Measurements from ENCODE around the gene PTPRM. TPM values are rescaled to one million over a fixed set of nuclear protein-coding genes. Genes with fewer than 3 reads are reported as not detected.

PTPRM gene
- total RNA-seq, 4 donors from 2014 or later = 22.5 to 92.5 (median 39.2) TPM

DNA sequence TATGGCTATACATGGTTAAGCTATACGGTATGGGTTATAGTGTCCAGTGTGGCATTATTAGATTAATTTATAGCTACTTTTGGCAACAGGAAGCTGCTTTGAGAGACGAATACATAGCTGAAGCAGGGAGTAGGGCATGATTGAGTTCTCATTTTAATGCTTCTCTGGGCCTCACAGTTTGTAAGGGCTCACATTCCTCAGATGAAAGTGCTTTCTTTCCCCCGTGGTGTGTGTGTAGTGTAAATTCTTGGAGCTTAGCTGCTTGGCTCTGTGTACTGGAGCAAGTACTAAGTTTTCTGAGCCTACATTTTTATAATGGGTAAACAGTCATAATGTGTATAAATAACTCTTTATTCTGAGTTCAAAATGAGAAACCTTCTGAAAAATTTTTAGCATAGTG is 173.7 kb downstream of the PTPRM start:
- DNase-seq = no peak
- Histone ChIP-seq H3K9me3 (no peaks in the 10 kb centered on the region), H3K4me1 (peaks cover 0 to 5% (median 0%) of the 10 kb centered on the region in 4 donors), H3K27ac (no peak overlapping the region), H3K36me3 (no peaks in the 10 kb centered on the region), H3K27me3 (no peaks in the 10 kb centered on the region), H3K4me3 (no peak overlapping the region)
- in situ Hi-C loops (cut with MboI; ENCODE audit: low pct_ligation_motif_present in 1 of 4, low pct_unique_long_range_greater_than_20kb in 1 of 4, low sequenced_read_pairs in 3 of 4) = no loop called here
- intact Hi-C loops (cut with DNase I; ENCODE audit: low total_unique reads) = no loop called here
- 38 to 100% methylated on average over 1 to 3 of the region's 3 CpGs for WGBS, 2 donors (ENCODE audit: low coverage in 1 of 2)
- TF ChIP-seq POLR2A (IDR thresholded peaks at IDR 0.05) = no peak
- TF ChIP-seq, protein P1, sequence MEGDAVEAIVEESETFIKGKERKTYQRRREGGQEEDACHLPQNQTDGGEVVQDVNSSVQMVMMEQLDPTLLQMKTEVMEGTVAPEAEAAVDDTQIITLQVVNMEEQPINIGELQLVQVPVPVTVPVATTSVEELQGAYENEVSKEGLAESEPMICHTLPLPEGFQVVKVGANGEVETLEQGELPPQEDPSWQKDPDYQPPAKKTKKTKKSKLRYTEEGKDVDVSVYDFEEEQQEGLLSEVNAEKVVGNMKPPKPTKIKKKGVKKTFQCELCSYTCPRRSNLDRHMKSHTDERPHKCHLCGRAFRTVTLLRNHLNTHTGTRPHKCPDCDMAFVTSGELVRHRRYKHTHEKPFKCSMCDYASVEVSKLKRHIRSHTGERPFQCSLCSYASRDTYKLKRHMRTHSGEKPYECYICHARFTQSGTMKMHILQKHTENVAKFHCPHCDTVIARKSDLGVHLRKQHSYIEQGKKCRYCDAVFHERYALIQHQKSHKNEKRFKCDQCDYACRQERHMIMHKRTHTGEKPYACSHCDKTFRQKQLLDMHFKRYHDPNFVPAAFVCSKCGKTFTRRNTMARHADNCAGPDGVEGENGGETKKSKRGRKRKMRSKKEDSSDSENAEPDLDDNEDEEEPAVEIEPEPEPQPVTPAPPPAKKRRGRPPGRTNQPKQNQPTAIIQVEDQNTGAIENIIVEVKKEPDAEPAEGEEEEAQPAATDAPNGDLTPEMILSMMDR (IDR thresholded peaks at IDR 0.05) = no peak
- no peak for TF ChIP-seq EP300 (IDR thresholded peaks at IDR 0.05; ENCODE audit: low read depth)
- TF ChIP-seq POLR2AphosphoS5 (IDR thresholded peaks at IDR 0.05) = no peak

- DNase-seq = no peak
- TF ChIP-seq POLR2AphosphoS5 (IDR thresholded peaks at IDR 0.05) (no peak), POLR2A (IDR thresholded peaks at IDR 0.05) (no peak), EP300 (IDR thresholded peaks at IDR 0.05; ENCODE audit: low read depth) (no peak)
- TF ChIP-seq, protein P1 (IDR thresholded peaks at IDR 0.05) = no peak
- H3K9me3 ChIP-seq = no peaks in the 10 kb centered on the region
- in situ Hi-C loops (cut with MboI; ENCODE audit: low pct_ligation_motif_present in 1 of 4, low pct_unique_long_range_greater_than_20kb in 1 of 4, low sequenced_read_pairs in 3 of 4) = no loop called here
- peaks cover 0 to 5% (median 0%) of the 10 kb centered on the region in 4 donors for H3K4me1 ChIP-seq
- H3K27ac ChIP-seq = no peak overlapping the region
- no peaks in the 10 kb centered on the region for H3K36me3 ChIP-seq
- H3K27me3 ChIP-seq = no peaks in the 10 kb centered on the region
- no peak overlapping the region for H3K4me3 ChIP-seq
- intact Hi-C loops (cut with DNase I; ENCODE audit: low total_unique reads) = no loop called here
Observed at GRCh38 chr18:7741640-7742039, 174.5 kb downstream of the PTPRM start.

- Histone ChIP-seq H3K27me3 (no peaks in the 10 kb centered on the region), H3K4me1 (peaks cover 0 to 5% (median 0%) of the 10 kb centered on the region in 4 donors), H3K9me3 (no peaks in the 10 kb centered on the region), H3K36me3 (no peaks in the 10 kb centered on the region), H3K4me3 (no peak overlapping the region), H3K27ac (no peak overlapping the region)
- 71% methylated on average over 2 of the region's 2 CpGs for WGBS, 2 donors (ENCODE audit: low coverage in 1 of 2)
- DNase-seq = no peak
- in situ Hi-C loops (cut with MboI; ENCODE audit: low pct_ligation_motif_present in 1 of 4, low pct_unique_long_range_greater_than_20kb in 1 of 4, low sequenced_read_pairs in 3 of 4) (no loop called here), intact Hi-C loops (cut with DNase I; ENCODE audit: low total_unique reads) (no loop called here)
- TF ChIP-seq POLR2A (IDR thresholded peaks at IDR 0.05) (no peak), EP300 (IDR thresholded peaks at IDR 0.05; ENCODE audit: low read depth) (no peak), POLR2AphosphoS5 (IDR thresholded peaks at IDR 0.05) (no peak)
- TF ChIP-seq, protein P1 (IDR thresholded peaks at IDR 0.05) = no peak
Observed at GRCh38 chr18:7742224-7742623, 175.1 kb downstream of the PTPRM start.

DNA sequence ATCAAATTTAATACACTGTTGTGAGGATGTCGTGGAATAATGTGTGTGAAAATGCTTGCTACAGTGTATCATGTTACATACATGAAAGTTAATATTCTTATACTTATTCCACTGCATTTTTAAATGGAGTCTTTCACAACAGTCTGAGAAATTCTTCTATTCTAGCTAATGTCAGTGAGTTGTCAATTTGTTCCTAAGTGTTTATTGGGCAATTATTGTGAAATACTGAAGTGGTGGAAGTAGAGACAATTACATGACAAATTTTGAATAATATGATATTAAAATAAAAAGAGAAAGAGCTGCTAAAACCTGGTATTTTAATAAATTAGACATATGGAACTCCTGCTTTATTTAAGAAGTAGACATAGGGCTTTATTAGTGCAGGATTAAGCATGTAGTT is 176.1 kb downstream of the PTPRM start:
- TF ChIP-seq POLR2A (IDR thresholded peaks at IDR 0.05) = no peak
- TF ChIP-seq, protein P1 (IDR thresholded peaks at IDR 0.05) = no peak
- no peak for TF ChIP-seq POLR2AphosphoS5 (IDR thresholded peaks at IDR 0.05)
- TF ChIP-seq EP300 (IDR thresholded peaks at IDR 0.05; ENCODE audit: low read depth) = no peak
- Histone ChIP-seq H3K27me3 (no peaks in the 10 kb centered on the region), H3K4me3 (no peak overlapping the region), H3K9me3 (no peaks in the 10 kb centered on the region), H3K36me3 (no peaks in the 10 kb centered on the region), H3K27ac (no peak overlapping the region), H3K4me1 (peaks cover 0 to 5% (median 1%) of the 10 kb centered on the region in 4 donors)
- 60 to 81% methylated on average over 1 of the region's 1 CpG for WGBS, 2 donors (ENCODE audit: low coverage in 1 of 2)
- in situ Hi-C loops (cut with MboI; ENCODE audit: low pct_ligation_motif_present in 1 of 4, low pct_unique_long_range_greater_than_20kb in 1 of 4, low sequenced_read_pairs in 3 of 4) (no loop called here), intact Hi-C loops (cut with DNase I; ENCODE audit: low total_unique reads) (no loop called here)
- DNase-seq = no peak
